SU-DHL-6 (cell line): ENCODE measurements around the gene TSGA10IP.

Experiments used
- H2AFZ ChIP-seq: fragments of 200-600 bp; sonication (generic); 2 replicates; pipeline ENCODE4 v1.6.1; 2014; ENCODE audit warnings: low read depth, mild to moderate bottlenecking, moderate library complexity, mixed read lengths, antibody characterized with exemption, low read length; ENCODE audit not compliant: severe bottlenecking
- H3F3A ChIP-seq: fragments of 200-600 bp; shearing (Covaris generic); 2 replicates; pipeline ENCODE4 v1.6.0; 2016; ENCODE audit warnings: antibody characterized with exemption, mild to moderate bottlenecking; ENCODE audit not compliant: insufficient read depth
- H3K27ac ChIP-seq: fragments of 200-600 bp; sonication (generic); 2 replicates; pipeline ENCODE4 v1.5.1; 2016; ENCODE audit warnings: low read depth, mild to moderate bottlenecking, low read length, moderate library complexity, mixed read lengths
- H3K27me3 ChIP-seq: fragments of 200-600 bp; sonication (generic), shearing (Covaris generic); 2 replicates; pipeline ENCODE4 v1.6.0; 2014; ENCODE audit warnings: mild to moderate bottlenecking, low read length
- H3K36me3 ChIP-seq: fragments of 200-600 bp; sonication (generic); 2 replicates; pipeline ENCODE4 v1.6.1; 2014; ENCODE audit warnings: mild to moderate bottlenecking, low read length, mixed read lengths
- H3K4me2 ChIP-seq: fragments of 300-600, 200-600 bp; shearing (Covaris generic), sonication (generic); 2 replicates; pipeline ENCODE4 v1.6.0; 2014; ENCODE audit warnings: low read length, low read depth, mild to moderate bottlenecking; ENCODE audit not compliant: poor library complexity, severe bottlenecking
- H3K4me3 ChIP-seq: fragments of 200-600 bp; sonication (generic); 2 replicates; pipeline ENCODE4 v1.5.1; 2014; ENCODE audit warnings: antibody characterized with exemption, low read length, mild to moderate bottlenecking, mixed read lengths; ENCODE audit not compliant: insufficient read depth, poor library complexity, severe bottlenecking
- H3K79me2 ChIP-seq: fragments of 200-600 bp; sonication (generic); 2 replicates; pipeline ENCODE4 v1.6.1; 2014; ENCODE audit warnings: mild to moderate bottlenecking, low read length, moderate library complexity; ENCODE audit not compliant: insufficient read depth
- H3K9ac ChIP-seq: fragments of 200-600 bp; sonication (generic); 2 replicates; pipeline ENCODE4 v1.7.0; 2014; ENCODE audit warnings: mild to moderate bottlenecking, low read length
- H3K9me2 ChIP-seq: fragments of 200-600 bp; sonication (generic); replicated peaks from 2 replicates; pipeline ENCODE4 v1.6.1; 2014; ENCODE audit warnings: low read length; ENCODE audit not compliant: insufficient read depth
- H3K9me3 ChIP-seq: fragments of 200-600 bp; sonication (generic); 2 replicates; pipeline ENCODE4 v1.6.1; 2014; ENCODE audit warnings: low read length, mixed read lengths; ENCODE audit not compliant: insufficient read depth
- H4K20me1 ChIP-seq: fragments of 200-600 bp; sonication (generic); 2 replicates; pipeline ENCODE4 v1.6.1; 2014; ENCODE audit warnings: low read depth, mild to moderate bottlenecking, antibody characterized with exemption, low read length, moderate library complexity, mixed read lengths
- EZH2phosphoT487 ChIP-seq: fragments of 200-600 bp; sonication (generic), shearing (Covaris generic); conservative IDR thresholded peaks from 2 replicates; pipeline ENCODE4 v1.6.1; 2018; ENCODE audit warnings: mild to moderate bottlenecking, antibody characterized with exemption, low read length, moderate library complexity, mixed read lengths
- TF ChIP-seq, protein P1 (sequence below): fragments of 200-600 bp; sonication (generic); IDR thresholded peaks from one replicate; pipeline ENCODE4 v1.5.1; 2017; ENCODE audit warnings: antibody characterized with exemption, mild to moderate bottlenecking, low read length, moderate library complexity; ENCODE audit not compliant: insufficient read depth, poor library complexity, severe bottlenecking

TSGA10IP gene

DNA sequence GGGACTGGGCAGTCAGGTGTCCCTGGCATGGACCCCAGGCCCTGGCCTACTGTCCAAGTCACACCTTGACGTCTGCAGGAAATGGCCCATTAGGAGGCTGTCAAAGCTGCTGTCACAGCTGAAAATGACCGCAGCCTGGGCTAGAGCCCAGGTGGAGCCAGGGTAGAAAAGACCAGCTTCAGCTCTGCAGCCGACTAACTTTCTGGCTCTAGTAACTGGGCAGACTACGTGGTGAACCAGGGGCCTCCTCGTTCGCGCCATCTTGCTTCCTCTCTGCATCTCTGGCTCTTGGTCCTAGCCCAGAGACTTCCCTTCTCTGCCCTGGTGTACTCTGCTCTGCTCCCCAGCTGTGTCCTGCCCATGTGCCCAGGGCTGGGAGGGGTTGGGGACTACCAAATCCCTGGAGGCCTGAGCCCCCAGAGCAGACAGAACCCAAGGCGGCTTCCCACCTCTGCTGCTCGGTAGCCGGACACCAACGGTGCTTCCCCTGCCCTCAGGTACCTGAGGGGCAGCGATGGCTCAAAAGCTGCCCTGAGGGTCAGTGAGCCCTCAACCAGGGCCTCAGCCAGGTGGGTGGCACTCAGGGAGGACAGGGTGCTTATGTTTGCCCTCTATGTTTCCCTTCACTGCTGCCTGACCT is 35.9 kb downstream of the TSGA10IP start:
- no peaks in the 10 kb centered on the region for H3K27me3 ChIP-seq
- no peaks in the 10 kb centered on the region; the same call in 1 of the 2 replicates for H4K20me1 ChIP-seq
- no peak overlapping the region for H2AFZ ChIP-seq
- TF ChIP-seq EZH2phosphoT487 = no peak
- TF ChIP-seq, protein P1, sequence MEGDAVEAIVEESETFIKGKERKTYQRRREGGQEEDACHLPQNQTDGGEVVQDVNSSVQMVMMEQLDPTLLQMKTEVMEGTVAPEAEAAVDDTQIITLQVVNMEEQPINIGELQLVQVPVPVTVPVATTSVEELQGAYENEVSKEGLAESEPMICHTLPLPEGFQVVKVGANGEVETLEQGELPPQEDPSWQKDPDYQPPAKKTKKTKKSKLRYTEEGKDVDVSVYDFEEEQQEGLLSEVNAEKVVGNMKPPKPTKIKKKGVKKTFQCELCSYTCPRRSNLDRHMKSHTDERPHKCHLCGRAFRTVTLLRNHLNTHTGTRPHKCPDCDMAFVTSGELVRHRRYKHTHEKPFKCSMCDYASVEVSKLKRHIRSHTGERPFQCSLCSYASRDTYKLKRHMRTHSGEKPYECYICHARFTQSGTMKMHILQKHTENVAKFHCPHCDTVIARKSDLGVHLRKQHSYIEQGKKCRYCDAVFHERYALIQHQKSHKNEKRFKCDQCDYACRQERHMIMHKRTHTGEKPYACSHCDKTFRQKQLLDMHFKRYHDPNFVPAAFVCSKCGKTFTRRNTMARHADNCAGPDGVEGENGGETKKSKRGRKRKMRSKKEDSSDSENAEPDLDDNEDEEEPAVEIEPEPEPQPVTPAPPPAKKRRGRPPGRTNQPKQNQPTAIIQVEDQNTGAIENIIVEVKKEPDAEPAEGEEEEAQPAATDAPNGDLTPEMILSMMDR = no peak
- H3K36me3 ChIP-seq = no peaks in the 10 kb centered on the region
- no peaks in the 10 kb centered on the region for H3K9me2 ChIP-seq
- no peak overlapping the region for H3K4me2 ChIP-seq
- no peaks in the 10 kb centered on the region for H3K79me2 ChIP-seq
- no peak overlapping the region for H3K27ac ChIP-seq
- no peaks in the 10 kb centered on the region for H3F3A ChIP-seq
- H3K9me3 ChIP-seq = no peaks in the 10 kb centered on the region
- H3K9ac ChIP-seq = no peak overlapping the region
- H3K4me3 ChIP-seq = no peak overlapping the region

DNA sequence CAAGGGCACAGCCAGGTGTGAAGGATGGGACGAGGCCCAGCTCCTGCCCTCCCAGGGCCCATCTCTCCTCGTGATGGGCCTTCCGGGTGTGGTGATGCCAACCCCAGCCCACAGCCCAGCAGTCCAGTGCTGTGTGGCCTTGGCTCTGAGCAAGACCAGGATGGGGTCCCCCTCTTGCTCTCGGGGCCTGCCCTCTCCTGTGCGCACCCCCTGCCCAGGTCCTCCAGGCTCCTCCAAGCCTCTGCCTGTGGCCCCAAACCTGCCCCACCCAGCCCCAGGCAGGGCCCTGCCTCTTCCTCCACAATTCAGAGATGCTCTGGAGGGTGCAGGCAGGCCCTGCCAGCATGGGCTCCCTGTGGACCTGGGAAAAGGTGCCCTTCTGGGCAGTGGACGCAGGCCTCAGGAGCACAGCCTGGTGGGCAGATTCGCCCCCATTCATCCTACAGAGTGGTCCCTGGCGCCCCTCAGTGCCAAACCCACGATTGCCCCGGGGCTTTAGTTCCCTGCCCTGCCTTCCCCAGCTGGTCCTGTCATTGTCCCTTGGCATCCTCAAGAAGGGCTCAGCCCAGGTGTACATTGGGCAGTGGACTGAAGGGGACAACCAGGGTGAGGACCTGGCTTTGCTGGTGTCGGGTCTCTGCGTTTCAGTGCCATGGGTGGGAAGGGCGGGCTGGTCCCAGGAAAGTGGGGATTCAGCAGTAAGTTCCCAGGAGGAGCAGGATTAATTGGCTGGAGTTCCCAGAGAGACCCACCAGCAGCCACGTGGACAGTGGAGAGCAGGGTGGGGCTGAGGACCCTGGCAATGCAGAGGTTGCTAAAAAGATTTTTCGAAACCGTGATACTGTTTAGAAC is 36.9 kb downstream of the TSGA10IP start:
- no peaks in the 10 kb centered on the region for H3K36me3 ChIP-seq
- no peaks in the 10 kb centered on the region for H3K9me2 ChIP-seq
- TF ChIP-seq, protein P1 = no peak

DNA sequence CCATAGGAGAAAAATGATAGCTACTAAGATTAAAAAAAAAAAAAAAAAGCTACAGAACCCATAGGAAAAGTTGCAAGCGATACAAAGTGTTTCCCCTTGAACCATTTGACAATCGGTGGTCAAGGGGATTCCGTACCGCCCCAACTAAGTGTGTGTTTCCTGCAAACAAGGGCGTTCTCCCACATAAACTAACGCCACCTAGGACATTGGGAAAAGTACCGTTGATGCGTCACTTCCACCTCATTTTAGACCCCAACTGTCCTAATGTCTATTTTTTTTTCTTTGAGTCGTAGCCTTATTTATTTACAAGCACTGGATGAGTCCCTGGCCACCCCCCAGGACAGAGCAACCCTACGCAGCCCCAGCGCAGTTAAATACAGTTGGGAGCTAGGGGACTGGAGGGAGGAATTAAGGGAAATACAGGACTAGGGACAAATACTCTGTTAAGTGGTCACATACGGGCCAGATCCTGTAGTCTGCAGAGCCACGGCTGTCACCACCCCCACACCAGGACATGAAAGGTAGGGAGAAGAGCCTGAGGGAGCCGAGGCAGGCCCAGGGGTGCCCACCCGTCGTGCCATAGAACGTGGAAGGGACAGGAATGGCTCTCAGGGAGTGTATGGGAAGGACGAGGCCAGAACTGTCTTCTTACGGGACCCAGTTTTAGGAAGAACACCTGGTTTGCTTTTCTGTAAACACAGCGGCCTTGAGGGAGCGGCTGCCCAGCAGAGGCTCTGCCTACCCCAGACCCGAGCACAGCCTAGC is 37.7 kb downstream of the TSGA10IP start:
- no peaks in the 10 kb centered on the region for H3K79me2 ChIP-seq
- H3K9me3 ChIP-seq = no peaks in the 10 kb centered on the region
- H3K9ac ChIP-seq = no peak overlapping the region
- no peak overlapping the region for H3K27ac ChIP-seq
- H3K27me3 ChIP-seq = no peaks in the 10 kb centered on the region
- no peak overlapping the region for H3K4me2 ChIP-seq
- no peaks in the 10 kb centered on the region for H4K20me1 ChIP-seq
- H3K9me2 ChIP-seq = no peaks in the 10 kb centered on the region
- no peak overlapping the region for H2AFZ ChIP-seq
- H3K36me3 ChIP-seq = no peaks in the 10 kb centered on the region
- H3K4me3 ChIP-seq = no peak overlapping the region
- H3F3A ChIP-seq = no peaks in the 10 kb centered on the region
- TF ChIP-seq, protein P1 = no peak
- TF ChIP-seq EZH2phosphoT487 = no peak

More for the DNA sequence above, 36.9 kb downstream of the TSGA10IP start:
- H3K79me2 ChIP-seq = no peaks in the 10 kb centered on the region
- H3K27me3 ChIP-seq = no peaks in the 10 kb centered on the region
- H3K4me3 ChIP-seq = no peak overlapping the region
- no peaks in the 10 kb centered on the region; the same call in 1 of the 2 replicates for H4K20me1 ChIP-seq
- no peak overlapping the region for H3K27ac ChIP-seq
- no peak overlapping the region for H2AFZ ChIP-seq
- no peak overlapping the region for H3K9ac ChIP-seq
- H3K9me3 ChIP-seq = no peaks in the 10 kb centered on the region
- no peak overlapping the region for H3K4me2 ChIP-seq
- H3F3A ChIP-seq = no peaks in the 10 kb centered on the region
